Mammary epithelial cell (primary cell): Measurements from ENCODE around the gene RAPGEF2.

Source experiments
- EZH2 ChIP-seq: IDR thresholded peaks from 2 replicates; pipeline ENCODE4 v1.6.1; 2012; ENCODE audit warnings: low read length, inconsistent platforms, borderline replicate concordance
- TF ChIP-seq, protein P1 (sequence below), 2 donors: IDR thresholded peaks in 1 of 2; conservative IDR thresholded peaks in 1 of 2; 2 replicates each; pipeline ENCODE4 v1.5.1; 2011 to 2012; ENCODE audit warnings: inconsistent platforms in 2 of 2, low read length in 2 of 2, mild to moderate bottlenecking in 2 of 2, control low read depth in 1 of 2, low read depth in 1 of 2; ENCODE audit not compliant: insufficient read depth in 1 of 2; ENCODE audit errors: extremely low read depth in 1 of 2

DNA sequence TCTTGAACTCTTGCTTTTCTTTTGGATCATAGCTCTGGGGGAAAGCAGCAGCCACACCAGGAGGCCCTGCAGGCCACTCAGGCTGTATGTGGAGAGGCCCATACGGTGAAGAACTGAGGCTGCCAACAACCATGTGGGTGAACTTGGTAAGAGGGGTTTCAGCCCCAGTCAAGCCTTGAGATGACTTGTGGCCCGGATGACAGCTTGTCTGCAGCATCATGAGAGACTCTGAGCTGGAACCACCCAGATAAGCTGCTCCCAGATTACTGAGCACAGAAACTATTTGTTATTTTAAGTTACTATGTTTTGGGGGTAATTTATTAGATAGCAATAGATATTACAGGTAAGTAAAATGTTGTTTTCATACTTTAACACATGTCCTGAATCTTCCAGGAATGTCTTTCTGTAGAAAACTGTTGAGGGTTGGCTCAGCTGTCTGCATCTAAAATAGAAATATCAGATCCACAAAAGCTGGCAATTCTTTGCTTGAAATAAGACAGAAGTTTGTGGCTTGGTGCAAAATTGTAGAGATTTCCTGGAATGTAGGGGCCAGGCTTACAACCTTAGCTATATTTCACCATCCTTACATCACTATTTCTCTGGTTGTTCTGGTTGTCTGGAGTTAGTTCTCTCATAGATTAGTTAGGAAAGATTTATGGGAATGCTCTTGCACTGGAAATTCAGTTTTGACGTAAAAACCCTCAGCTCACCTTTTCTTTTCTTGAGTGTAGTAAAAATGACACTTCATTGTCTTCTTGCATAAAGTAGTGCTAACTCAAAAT lies 272.1 kb downstream of the RAPGEF2 start:
- TF ChIP-seq, protein P1, sequence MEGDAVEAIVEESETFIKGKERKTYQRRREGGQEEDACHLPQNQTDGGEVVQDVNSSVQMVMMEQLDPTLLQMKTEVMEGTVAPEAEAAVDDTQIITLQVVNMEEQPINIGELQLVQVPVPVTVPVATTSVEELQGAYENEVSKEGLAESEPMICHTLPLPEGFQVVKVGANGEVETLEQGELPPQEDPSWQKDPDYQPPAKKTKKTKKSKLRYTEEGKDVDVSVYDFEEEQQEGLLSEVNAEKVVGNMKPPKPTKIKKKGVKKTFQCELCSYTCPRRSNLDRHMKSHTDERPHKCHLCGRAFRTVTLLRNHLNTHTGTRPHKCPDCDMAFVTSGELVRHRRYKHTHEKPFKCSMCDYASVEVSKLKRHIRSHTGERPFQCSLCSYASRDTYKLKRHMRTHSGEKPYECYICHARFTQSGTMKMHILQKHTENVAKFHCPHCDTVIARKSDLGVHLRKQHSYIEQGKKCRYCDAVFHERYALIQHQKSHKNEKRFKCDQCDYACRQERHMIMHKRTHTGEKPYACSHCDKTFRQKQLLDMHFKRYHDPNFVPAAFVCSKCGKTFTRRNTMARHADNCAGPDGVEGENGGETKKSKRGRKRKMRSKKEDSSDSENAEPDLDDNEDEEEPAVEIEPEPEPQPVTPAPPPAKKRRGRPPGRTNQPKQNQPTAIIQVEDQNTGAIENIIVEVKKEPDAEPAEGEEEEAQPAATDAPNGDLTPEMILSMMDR (conservative IDR thresholded peaks at IDR 0.05 in 1 of 2, IDR thresholded peaks at IDR 0.05 in 1 of 2; ENCODE audit: extremely low read depth in 1 of 2, insufficient read depth in 1 of 2, low read depth in 1 of 2, low read length in 2 of 2), result no peak
- no peak for TF ChIP-seq EZH2
